GM19467 (cell line): Measurements from ENCODE around the gene ABLIM2.
"Not testable (repeated sequence)": the region's sequence is repeated elsewhere in the genome, so short reads cannot be mapped to it uniquely, and the experiment has no call there.

Source experiments
- ATAC-seq: cut with Tn5 transposase; IDR thresholded peaks from one replicate; pipeline ENCODE4 v1.9.1; 2021; ENCODE audit warnings: mild to moderate bottlenecking, moderate library complexity; ENCODE audit not compliant: unreplicated experiment

The ABLIM2 gene

GRCh38 chr4:7955393-7955792, 203.2 kb downstream of the ABLIM2 start:
- no peak for ATAC-seq

- ATAC-seq = no peak
Observed at GRCh38 chr4:7952615-7953014, 206.0 kb downstream of the ABLIM2 start.

- no peak for ATAC-seq
Observed at GRCh38 chr4:7950301-7951092, 208.1 kb downstream of the ABLIM2 start.

- ATAC-seq = no peak
Observed at GRCh38 chr4:7949759-7950158, 208.9 kb downstream of the ABLIM2 start.

GRCh38 chr4:7947927-7948326, 210.7 kb downstream of the ABLIM2 start:
- ATAC-seq = no peak

- no peak for ATAC-seq
Observed at GRCh38 chr4:7945709-7946380, 212.8 kb downstream of the ABLIM2 start.

- ATAC-seq = no peak
Observed at GRCh38 chr4:7944599-7945220, 213.9 kb downstream of the ABLIM2 start.

GRCh38 chr4:7943688-7944087, 214.9 kb downstream of the ABLIM2 start:
- not testable (repeated sequence) for ATAC-seq

GRCh38 chr4:7943211-7943610, 215.4 kb downstream of the ABLIM2 start:
- ATAC-seq = no peak

- no peak for ATAC-seq
Observed at GRCh38 chr4:7941965-7942496, 216.6 kb downstream of the ABLIM2 start.

GRCh38 chr4:7941111-7941964, 217.3 kb downstream of the ABLIM2 start:
- ATAC-seq = no peak

GRCh38 chr4:7939377-7940108, 219.1 kb downstream of the ABLIM2 start, which contains the start of gene AFAP1:
Gene AFAP1, minus strand, starts transcription at chr4:7939861. Its CDS starts 67,783 bp downstream, at chr4:7872078.
- ATAC-seq = peak; percentile 80

- no peak for ATAC-seq
Observed at GRCh38 chr4:7938609-7939376, 219.8 kb downstream of the ABLIM2 start.

GRCh38 chr4:7938266-7938608, 220.4 kb downstream of the ABLIM2 start:
- no peak for ATAC-seq

GRCh38 chr4:7937006-7937405, 221.6 kb downstream of the ABLIM2 start:
- no peak for ATAC-seq

GRCh38 chr4:7933651-7934510, 224.7 kb downstream of the ABLIM2 start:
- no peak for ATAC-seq

GRCh38 chr4:7932287-7932686, 226.3 kb downstream of the ABLIM2 start:
- ATAC-seq = no peak
